ENCODE results near the gene MEIS1. TPM values are rescaled to one million over a fixed set of nuclear protein-coding genes. Genes with fewer than 3 reads are reported as not detected.

The MEIS1 gene
- total RNA-seq, 4 donors from 2014 or later, result 9.2 to 22.6 (median 18.8) TPM

GRCh38 chr2:66519264-66519843 is 84.4 kb downstream of the MEIS1 start:
- TF ChIP-seq CTCF (IDR thresholded peaks at IDR 0.05) (no peak), POLR2A (IDR thresholded peaks at IDR 0.05) (no peak)
- 86 to 97% methylated on average over 6 of the region's 6 CpGs for WGBS, 2 donors
- H3K4me3 ChIP-seq (ENCODE audit: low read depth, poor library complexity, severe bottlenecking), result no peak overlapping the region
- intact Hi-C loops (cut with DNase I; ENCODE audit: low total_unique reads), result no loop called here
- no peak for DNase-seq (ENCODE audit: low spot score in 2 of 2)

- WGBS, 2 donors, result 88 to 89% methylated on average over 7 of the region's 7 CpGs
- intact Hi-C loops (cut with DNase I; ENCODE audit: low total_unique reads), result no loop called here
- TF ChIP-seq CTCF (IDR thresholded peaks at IDR 0.05), result no peak
- TF ChIP-seq POLR2A (IDR thresholded peaks at IDR 0.05), result no peak
- DNase-seq (ENCODE audit: low spot score in 2 of 2), result no peak
- no peak overlapping the region for H3K4me3 ChIP-seq (ENCODE audit: low read depth, poor library complexity, severe bottlenecking)
Observed at GRCh38 chr2:66521291-66521922, 86.5 kb downstream of the MEIS1 start.

- DNase-seq (ENCODE audit: low spot score in 2 of 2), result no peak
- intact Hi-C loops (cut with DNase I; ENCODE audit: low total_unique reads), result no loop called here
- 60 to 64% methylated on average over 6 of the region's 6 CpGs for WGBS, 2 donors
- TF ChIP-seq POLR2A (IDR thresholded peaks at IDR 0.05) (no peak), CTCF (IDR thresholded peaks at IDR 0.05) (no peak)
- no peak overlapping the region for H3K4me3 ChIP-seq (ENCODE audit: low read depth, poor library complexity, severe bottlenecking)
Observed at GRCh38 chr2:66522611-66523376, 87.9 kb downstream of the MEIS1 start.

- TF ChIP-seq POLR2A (IDR thresholded peaks at IDR 0.05), result no peak
- TF ChIP-seq CTCF (IDR thresholded peaks at IDR 0.05), result no peak
- 88 to 94% methylated on average over 5 of the region's 5 CpGs for WGBS, 2 donors
- no peak overlapping the region for H3K4me3 ChIP-seq (ENCODE audit: low read depth, poor library complexity, severe bottlenecking)
- intact Hi-C loops (cut with DNase I; ENCODE audit: low total_unique reads), result no loop called here
- DNase-seq (ENCODE audit: low spot score in 2 of 2), result no peak
Observed at GRCh38 chr2:66523377-66523969, 88.5 kb downstream of the MEIS1 start.

GRCh38 chr2:66523990-66524389 is 89.1 kb downstream of the MEIS1 start:
- TF ChIP-seq POLR2A (IDR thresholded peaks at IDR 0.05) (no peak), CTCF (IDR thresholded peaks at IDR 0.05) (no peak)
- H3K4me3 ChIP-seq (ENCODE audit: low read depth, poor library complexity, severe bottlenecking), result no peak overlapping the region
- 90 to 94% methylated on average over 2 of the region's 2 CpGs for WGBS, 2 donors
- no peak for DNase-seq (ENCODE audit: low spot score in 2 of 2)
- intact Hi-C loops (cut with DNase I; ENCODE audit: low total_unique reads), result no loop called here

Data from lower leg skin (tissue), 4 donors.